Measurements from ENCODE around the gene HSPB1.
"Not testable (repeated sequence)": the region's sequence is repeated elsewhere in the genome, so short reads cannot be mapped to it uniquely, and the experiment has no call there.

HSPB1 gene

GRCh38 chr7:76302347-76303201, at the start of gene HSPB1:
Gene HSPB1 (plus strand): TSS chr7:76302673. CDS start chr7:76302713, 40 bp downstream.
- FAIRE-seq = no peak

- no peak for FAIRE-seq
These were observed 47.7 kb upstream of the HSPB1 start for GRCh38 chr7:76254781-76255180.

GRCh38 chr7:76257973-76258372, 44.5 kb upstream of the HSPB1 start:
- FAIRE-seq = no peak

GRCh38 chr7:76259124-76260093, 43.1 kb upstream of the HSPB1 start:
- no peak for FAIRE-seq

GRCh38 chr7:76260171-76260703, 42.2 kb upstream of the HSPB1 start:
- no peak for FAIRE-seq

GRCh38 chr7:76261329-76261728, 41.1 kb upstream of the HSPB1 start:
- FAIRE-seq = no peak

GRCh38 chr7:76261931-76262330, 40.5 kb upstream of the HSPB1 start:
- no peak for FAIRE-seq

GRCh38 chr7:76262683-76263402, 39.6 kb upstream of the HSPB1 start:
- no peak for FAIRE-seq

GRCh38 chr7:76265299-76265698, 37.2 kb upstream of the HSPB1 start:
- no peak for FAIRE-seq

- FAIRE-seq = no peak
These were observed 35.2 kb upstream of the HSPB1 start for GRCh38 chr7:76267107-76267893.

- FAIRE-seq = no peak
These were observed 34.6 kb upstream of the HSPB1 start for GRCh38 chr7:76267894-76268183.

GRCh38 chr7:76268376-76268775, 34.1 kb upstream of the HSPB1 start:
- FAIRE-seq = no peak

GRCh38 chr7:76269895-76270294, 32.6 kb upstream of the HSPB1 start:
- FAIRE-seq = no peak

- FAIRE-seq = not testable (repeated sequence)
These were observed 31.1 kb upstream of the HSPB1 start for GRCh38 chr7:76271384-76271783.

- FAIRE-seq = no peak
These were observed 30.3 kb upstream of the HSPB1 start for GRCh38 chr7:76272142-76272541.

GRCh38 chr7:76272851-76273497, 29.5 kb upstream of the HSPB1 start:
- FAIRE-seq = no peak

- FAIRE-seq = no peak
These were observed 29.0 kb upstream of the HSPB1 start for GRCh38 chr7:76273503-76273902.

- FAIRE-seq = no peak
These were observed 23.9 kb upstream of the HSPB1 start for GRCh38 chr7:76278540-76278939.

- FAIRE-seq = no peak
These were observed 22.1 kb upstream of the HSPB1 start for GRCh38 chr7:76280408-76280807.

GRCh38 chr7:76281006-76281705, 21.3 kb upstream of the HSPB1 start:
- FAIRE-seq = no peak
